Muscle layer of duodenum (tissue), 2 donors: ENCODE measurements around the gene MTTP.
A peak's percentile ranks its signal among the peaks of the same experiment; 100 is the strongest.
"Not testable (repeated sequence)": the region's sequence is repeated elsewhere in the genome, so short reads cannot be mapped to it uniquely, and the experiment has no call there.

Source experiments
- H3K27ac ChIP-seq: one replicate; pipeline ENCODE4 v1.7.0; 2013; ENCODE audit warnings: mild to moderate bottlenecking, low read length
- H3K27me3 ChIP-seq: one replicate; pipeline ENCODE4 v1.7.0; 2013; ENCODE audit warnings: low read depth, mild to moderate bottlenecking, control low read depth, low read length
- H3K36me3 ChIP-seq, 2 donors: one replicate each; pipeline ENCODE4 v1.7.0; 2013; ENCODE audit warnings: low read length in 2 of 2, control low read depth in 1 of 2, mild to moderate bottlenecking in 1 of 2; ENCODE audit not compliant: insufficient read depth in 2 of 2, control insufficient read depth in 1 of 2
- H3K4me1 ChIP-seq, 2 donors: one replicate each; pipeline ENCODE4 v1.7.0; 2013; ENCODE audit warnings: low read length in 2 of 2, mild to moderate bottlenecking in 2 of 2, control low read depth in 1 of 2, moderate library complexity in 1 of 2; ENCODE audit not compliant: insufficient read depth in 2 of 2, control insufficient read depth in 1 of 2
- H3K4me3 ChIP-seq, 2 donors: one replicate each; pipeline ENCODE4 v1.7.0; 2013; ENCODE audit warnings: low read length in 2 of 2, low read depth in 1 of 2, mild to moderate bottlenecking in 1 of 2
- H3K9me3 ChIP-seq, 2 donors: one replicate each; pipeline ENCODE4 v1.7.0; 2013; ENCODE audit warnings: low read length in 2 of 2, control low read depth in 1 of 2, mild to moderate bottlenecking in 1 of 2; ENCODE audit not compliant: control insufficient read depth in 1 of 2
- donor health status: healthy.

The MTTP gene

GRCh38 chr4:99574530-99575324 lies at the start of gene MTTP:
Gene MTTP, plus strand, starts transcription at chr4:99574824. Its CDS starts 86 bp downstream, at chr4:99574910.
- no peaks in the 10 kb centered on the region for H3K9me3 ChIP-seq
- H3K36me3 ChIP-seq = no peaks in the 10 kb centered on the region
- peaks cover 0 to 7% of the 10 kb centered on the region in 2 donors for H3K4me1 ChIP-seq
- no peaks in the 10 kb centered on the region for H3K27me3 ChIP-seq
- peak within 1 kb of the TSS in 1 of 2 donors; percentile 60 for H3K4me3 ChIP-seq
- peak within 1 kb of the TSS; percentile 73 for H3K27ac ChIP-seq

- H3K27me3 ChIP-seq = no peaks in the 10 kb centered on the region
- no peak overlapping the region for H3K27ac ChIP-seq
- H3K9me3 ChIP-seq = no peaks in the 10 kb centered on the region
- no peak overlapping the region for H3K4me3 ChIP-seq
- no peaks in the 10 kb centered on the region for H3K36me3 ChIP-seq
- peaks cover 0 to 6% of the 10 kb centered on the region in 2 donors for H3K4me1 ChIP-seq
Measured at GRCh38 chr4:99529228-99529627, 45.4 kb upstream of the MTTP start.

GRCh38 chr4:99529956-99530355 lies 44.7 kb upstream of the MTTP start:
- Histone ChIP-seq H3K4me3 (no peak overlapping the region), H3K4me1 (peaks cover 0 to 6% of the 10 kb centered on the region in 2 donors), H3K27ac (no peak overlapping the region), H3K27me3 (no peaks in the 10 kb centered on the region), H3K9me3 (no peaks in the 10 kb centered on the region), H3K36me3 (no peaks in the 10 kb centered on the region)

- not testable (repeated sequence) for H3K27me3 ChIP-seq, H3K36me3 ChIP-seq, H3K4me3 ChIP-seq, H3K4me1 ChIP-seq, H3K27ac ChIP-seq, H3K9me3 ChIP-seq
Measured at GRCh38 chr4:99534699-99535098, 39.9 kb upstream of the MTTP start.

GRCh38 chr4:99536271-99536670 lies 38.4 kb upstream of the MTTP start:
- Histone ChIP-seq H3K9me3 (no peaks in the 10 kb centered on the region), H3K27ac (no peak overlapping the region), H3K4me3 (no peak overlapping the region)

GRCh38 chr4:99536848-99537247 lies 37.8 kb upstream of the MTTP start:
- H3K36me3 ChIP-seq = no peaks in the 10 kb centered on the region
- H3K9me3 ChIP-seq = no peaks in the 10 kb centered on the region
- no peak overlapping the region for H3K4me3 ChIP-seq

More at GRCh38 chr4:99536271-99536670, 38.4 kb upstream of the MTTP start:
- no peaks in the 10 kb centered on the region for H3K4me1 ChIP-seq
- no peaks in the 10 kb centered on the region for H3K27me3 ChIP-seq
- H3K36me3 ChIP-seq = no peaks in the 10 kb centered on the region

GRCh38 chr4:99537674-99538073 lies 37.0 kb upstream of the MTTP start:
- no peak overlapping the region for H3K4me3 ChIP-seq
- no peaks in the 10 kb centered on the region for H3K27me3 ChIP-seq
- H3K36me3 ChIP-seq = no peaks in the 10 kb centered on the region
- no peak overlapping the region for H3K27ac ChIP-seq
- H3K4me1 ChIP-seq = no peaks in the 10 kb centered on the region
- H3K9me3 ChIP-seq = no peaks in the 10 kb centered on the region

More at GRCh38 chr4:99536848-99537247, 37.8 kb upstream of the MTTP start:
- Histone ChIP-seq H3K27ac (no peak overlapping the region), H3K4me1 (no peaks in the 10 kb centered on the region), H3K27me3 (no peaks in the 10 kb centered on the region)

GRCh38 chr4:99540277-99540939 lies 34.2 kb upstream of the MTTP start:
- Histone ChIP-seq H3K4me1 (no peaks in the 10 kb centered on the region), H3K27ac (no peak overlapping the region), H3K36me3 (no peaks in the 10 kb centered on the region), H3K4me3 (no peak overlapping the region), H3K9me3 (peaks cover 4 to 6% of the 10 kb centered on the region in 2 donors), H3K27me3 (no peaks in the 10 kb centered on the region)

- no peaks in the 10 kb centered on the region for H3K4me1 ChIP-seq
- no peaks in the 10 kb centered on the region for H3K27me3 ChIP-seq
- no peaks in the 10 kb centered on the region for H3K9me3 ChIP-seq
- H3K36me3 ChIP-seq = peaks cover 0 to 6% of the 10 kb centered on the region in 2 donors
- no peak overlapping the region for H3K27ac ChIP-seq
- H3K4me3 ChIP-seq = no peak overlapping the region
Measured at GRCh38 chr4:99552872-99553271, 21.8 kb upstream of the MTTP start.

GRCh38 chr4:99563310-99564186 lies 11.1 kb upstream of the MTTP start, which contains the start of gene TRMT10A:
Gene TRMT10A, minus strand, starts transcription at chr4:99564039. Its CDS starts 4,701 bp downstream, at chr4:99559338.
- Histone ChIP-seq H3K36me3 (peaks cover 0 to 3% of the 10 kb centered on the region in 2 donors), H3K9me3 (no peaks in the 10 kb centered on the region), H3K4me1 (peaks cover 0 to 3% of the 10 kb centered on the region in 2 donors), H3K27ac (peak within 1 kb of the TSS; percentile 99), H3K27me3 (no peaks in the 10 kb centered on the region), H3K4me3 (peak within 1 kb of the TSS; percentile 63 to 91)

GRCh38 chr4:99564921-99565320 lies 9.7 kb upstream of the MTTP start:
- Histone ChIP-seq H3K27ac (no peak overlapping the region), H3K27me3 (no peaks in the 10 kb centered on the region), H3K36me3 (peaks cover 0 to 3% of the 10 kb centered on the region in 2 donors), H3K4me3 (no peak overlapping the region), H3K4me1 (peaks cover 0 to 3% of the 10 kb centered on the region in 2 donors), H3K9me3 (no peaks in the 10 kb centered on the region)
